C4-2B (cell line): ENCODE measurements around the gene CDKN2AIP.

Experiments
- H3K27ac ChIP-seq: fragments of 450-650 bp; 2 replicates; pipeline ENCODE4 v1.5.1; 2017
- ZFX ChIP-seq: fragments of 450-650 bp; IDR thresholded peaks from 2 replicates; pipeline ENCODE4 v1.6.1; 2017
- TF ChIP-seq, protein P1 (sequence below): fragments of 450-650 bp; conservative IDR thresholded peaks from 2 replicates; pipeline ENCODE4 v1.5.1; 2017; ENCODE audit warnings: mild to moderate bottlenecking

Gene CDKN2AIP, protein sequence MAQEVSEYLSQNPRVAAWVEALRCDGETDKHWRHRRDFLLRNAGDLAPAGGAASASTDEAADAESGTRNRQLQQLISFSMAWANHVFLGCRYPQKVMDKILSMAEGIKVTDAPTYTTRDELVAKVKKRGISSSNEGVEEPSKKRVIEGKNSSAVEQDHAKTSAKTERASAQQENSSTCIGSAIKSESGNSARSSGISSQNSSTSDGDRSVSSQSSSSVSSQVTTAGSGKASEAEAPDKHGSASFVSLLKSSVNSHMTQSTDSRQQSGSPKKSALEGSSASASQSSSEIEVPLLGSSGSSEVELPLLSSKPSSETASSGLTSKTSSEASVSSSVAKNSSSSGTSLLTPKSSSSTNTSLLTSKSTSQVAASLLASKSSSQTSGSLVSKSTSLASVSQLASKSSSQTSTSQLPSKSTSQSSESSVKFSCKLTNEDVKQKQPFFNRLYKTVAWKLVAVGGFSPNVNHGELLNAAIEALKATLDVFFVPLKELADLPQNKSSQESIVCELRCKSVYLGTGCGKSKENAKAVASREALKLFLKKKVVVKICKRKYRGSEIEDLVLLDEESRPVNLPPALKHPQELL

GRCh38 chr4:183444214-183445096 is at the start of gene CDKN2AIP:
Gene CDKN2AIP, plus strand, starts transcription at chr4:183444636. Its CDS starts 162 bp downstream, at chr4:183444798.
- TF ChIP-seq, protein P1, sequence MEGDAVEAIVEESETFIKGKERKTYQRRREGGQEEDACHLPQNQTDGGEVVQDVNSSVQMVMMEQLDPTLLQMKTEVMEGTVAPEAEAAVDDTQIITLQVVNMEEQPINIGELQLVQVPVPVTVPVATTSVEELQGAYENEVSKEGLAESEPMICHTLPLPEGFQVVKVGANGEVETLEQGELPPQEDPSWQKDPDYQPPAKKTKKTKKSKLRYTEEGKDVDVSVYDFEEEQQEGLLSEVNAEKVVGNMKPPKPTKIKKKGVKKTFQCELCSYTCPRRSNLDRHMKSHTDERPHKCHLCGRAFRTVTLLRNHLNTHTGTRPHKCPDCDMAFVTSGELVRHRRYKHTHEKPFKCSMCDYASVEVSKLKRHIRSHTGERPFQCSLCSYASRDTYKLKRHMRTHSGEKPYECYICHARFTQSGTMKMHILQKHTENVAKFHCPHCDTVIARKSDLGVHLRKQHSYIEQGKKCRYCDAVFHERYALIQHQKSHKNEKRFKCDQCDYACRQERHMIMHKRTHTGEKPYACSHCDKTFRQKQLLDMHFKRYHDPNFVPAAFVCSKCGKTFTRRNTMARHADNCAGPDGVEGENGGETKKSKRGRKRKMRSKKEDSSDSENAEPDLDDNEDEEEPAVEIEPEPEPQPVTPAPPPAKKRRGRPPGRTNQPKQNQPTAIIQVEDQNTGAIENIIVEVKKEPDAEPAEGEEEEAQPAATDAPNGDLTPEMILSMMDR = peak; percentile 13; the same call in 1 of the 2 replicates
- TF ChIP-seq ZFX = peak; percentile 96
- peak within 1 kb of the TSS; percentile 88 for H3K27ac ChIP-seq

GRCh38 chr4:183395395-183395794 is 49.0 kb upstream of the CDKN2AIP start:
- TF ChIP-seq ZFX = no peak
- TF ChIP-seq, protein P1 = no peak
- H3K27ac ChIP-seq = no peak overlapping the region

DNA sequence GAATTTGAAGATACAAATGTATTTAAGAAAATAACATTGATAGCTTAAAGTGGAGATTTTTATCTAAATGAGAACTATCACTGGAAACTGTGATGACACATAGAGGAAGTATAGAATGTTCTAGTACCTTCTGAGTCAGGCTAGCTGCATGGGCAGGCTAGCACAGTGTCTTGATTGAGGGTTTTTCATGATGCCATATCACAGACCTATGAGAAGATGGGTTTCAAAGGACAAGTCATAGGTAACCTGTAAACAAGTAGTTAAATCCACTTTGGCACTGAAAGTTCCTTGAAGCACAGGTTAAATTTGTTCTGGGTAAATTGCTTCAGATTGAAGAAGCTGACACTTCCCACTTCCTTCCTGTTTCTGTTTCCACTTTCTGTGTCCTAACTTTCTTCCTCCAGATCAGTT is 48.2 kb upstream of the CDKN2AIP start:
- TF ChIP-seq ZFX = no peak
- TF ChIP-seq, protein P1 = no peak
- H3K27ac ChIP-seq = no peak overlapping the region

GRCh38 chr4:183397741-183398297 is 46.6 kb upstream of the CDKN2AIP start:
- peak overlapping the region; percentile 37; the same call in 1 of the 2 replicates for H3K27ac ChIP-seq
- no peak for TF ChIP-seq ZFX

DNA sequence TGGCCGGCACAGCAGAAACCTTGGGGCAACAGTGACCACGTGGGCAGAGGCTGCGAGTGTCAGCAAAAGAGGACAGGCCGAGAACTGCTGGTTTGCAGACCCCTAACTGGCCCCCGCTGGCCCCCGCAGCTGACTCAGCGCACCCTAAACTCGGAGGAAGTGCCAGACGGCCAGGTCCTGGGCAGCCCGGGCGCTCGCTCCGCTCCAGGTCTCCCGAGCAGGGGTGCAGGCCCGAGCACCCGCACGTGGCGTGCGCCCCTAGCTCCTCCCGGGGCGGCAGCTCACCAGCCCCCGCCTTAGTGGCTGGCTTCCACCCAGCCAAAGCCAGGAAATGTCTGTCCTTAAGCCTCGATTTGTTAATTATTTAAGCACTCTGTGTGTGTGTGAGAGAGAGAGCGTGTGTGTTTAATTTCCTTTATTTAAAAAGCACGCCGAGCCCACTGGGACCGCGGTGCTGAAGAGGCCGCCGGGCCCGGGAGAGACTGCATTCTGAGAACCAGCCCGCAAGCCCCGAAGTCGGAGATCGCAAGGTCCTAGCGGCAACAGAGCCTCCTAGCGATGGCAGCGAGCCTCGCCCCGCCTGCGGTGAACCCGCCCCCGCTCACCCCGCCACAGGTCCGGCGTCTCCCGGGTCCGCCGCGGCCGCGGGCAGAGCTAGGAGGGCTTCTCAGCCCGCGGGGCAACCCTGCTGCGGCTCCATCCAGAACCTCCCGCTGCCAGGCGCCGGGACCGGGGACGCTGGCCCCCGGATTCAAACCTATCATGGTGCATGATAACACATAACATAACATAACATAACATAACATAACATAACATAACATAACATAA is 45.9 kb upstream of the CDKN2AIP start:
- TF ChIP-seq, protein P1 = peak; percentile 79
- no peak for TF ChIP-seq ZFX
- peak overlapping the region; percentile 37 for H3K27ac ChIP-seq

- H3K27ac ChIP-seq = no peak overlapping the region; the same call in 1 of the 2 replicates
- TF ChIP-seq ZFX = no peak
- TF ChIP-seq, protein P1 = 0 out of 2 replicates have a peak, but pooled peaks have one; percentile 17
These were observed 45.3 kb upstream of the CDKN2AIP start for GRCh38 chr4:183399126-183399522.
